Sigmoid colon (tissue), 4 donors: ENCODE data around the gene APOO.

Experiments used
- CTCF ChIP-seq, 4 experiments: fragments of 450-650 bp in 3 of 4; fragments of 200-600 bp in 1 of 4; IDR thresholded peaks; one replicate each; pipeline ENCODE4 v1.5.1; 2016 to 2019; ENCODE audit warnings: antibody characterized with exemption in 4 of 4, mild to moderate bottlenecking in 3 of 4, moderate library complexity in 2 of 4
- EP300 ChIP-seq, 4 donors: sonication (generic); formaldehyde crosslinking; IDR thresholded peaks; one replicate each; pipeline ENCODE4 v1.6.1; 2017; ENCODE audit warnings: antibody characterized with exemption in 4 of 4
- POLR2A ChIP-seq, 2 donors: fragments of 450-650 bp; IDR thresholded peaks; one replicate each; pipeline ENCODE4 v1.6.1; 2016; ENCODE audit warnings: antibody characterized with exemption in 2 of 2, mild to moderate bottlenecking in 2 of 2, moderate library complexity in 2 of 2
- POLR2AphosphoS5 ChIP-seq, 4 donors: sonication (generic); formaldehyde crosslinking; IDR thresholded peaks; one replicate each; pipeline ENCODE4 v1.6.1; 2017; ENCODE audit warnings: antibody characterized with exemption in 4 of 4

GRCh38 chrX:23844502-23845138 lies 63.1 kb downstream of the APOO start:
- TF ChIP-seq POLR2AphosphoS5 (IDR thresholded peaks at IDR 0.05) (no peak), POLR2A (IDR thresholded peaks at IDR 0.05) (no peak), CTCF (IDR thresholded peaks at IDR 0.05) (no peak), EP300 (IDR thresholded peaks at IDR 0.05) (no peak)
